Measurements from ENCODE around the gene MEIOSIN. TPM values are rescaled to one million over a fixed set of nuclear protein-coding genes. Genes with fewer than 3 reads are reported as not detected.
A peak's percentile ranks its signal among the peaks of the same experiment; 100 is the strongest.
"Not testable (repeated sequence)": the region's sequence is repeated elsewhere in the genome, so short reads cannot be mapped to it uniquely, and the experiment has no call there.

Gene MEIOSIN
- total RNA-seq, 2 experiments from 2014 or later, result not detected

DNA sequence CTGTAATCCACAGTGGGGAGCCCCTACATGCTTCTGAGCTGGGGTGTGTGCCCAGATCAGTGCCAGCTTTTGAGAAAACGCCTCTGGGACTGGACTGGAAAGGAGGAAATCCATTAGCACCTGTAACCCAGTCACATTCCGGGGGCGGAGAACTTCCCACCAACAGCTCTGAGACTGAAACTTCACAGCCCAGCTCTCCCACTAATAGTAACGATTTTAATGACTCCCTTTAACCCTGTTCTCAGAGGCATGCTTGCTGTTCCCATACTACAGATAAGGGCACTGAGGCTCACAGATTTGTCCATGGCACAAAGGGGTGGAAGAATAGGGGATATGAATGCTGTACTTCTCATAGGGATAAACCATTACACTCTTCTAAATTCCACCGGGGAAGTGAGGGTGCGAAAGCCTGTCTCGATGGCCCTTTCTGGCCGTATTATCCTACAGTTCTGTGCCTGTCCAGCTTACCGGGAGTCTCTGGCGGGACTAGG is 3.4 kb upstream of the MEIOSIN start:
- no peak for ATAC-seq
- ChIA-PET POLR2A (interaction anchor here (1.2 to 2.5 kb wide), 3 partner anchors 12 to 62 kb away, joined by 4 to 22 read pairs (median 5); partner anchors contain the start of gene SNRPD2), CTCF (interaction anchor here (1.3 to 2.5 kb wide), 4 partner anchors 12 to 49 kb away, joined by 3 to 25 read pairs (median 14); partner anchors contain the start of genes QPCTL and SNRPD2)
- DNase-seq, result no peak
- H3K9me3 Mint-ChIP-seq (ENCODE audit: insufficient read depth), result no peaks in the 10 kb centered on the region
- peak overlapping the region; percentile 88 for H3K27ac Mint-ChIP-seq
- peak overlapping the region; percentile 91 for H3K4me3 Mint-ChIP-seq
- peaks cover 26% of the 10 kb centered on the region for H3K4me1 Mint-ChIP-seq (ENCODE audit: low read depth)
- no peaks in the 10 kb centered on the region for H3K27me3 Mint-ChIP-seq (ENCODE audit: low read depth)
- no peaks in the 10 kb centered on the region for H3K36me3 Mint-ChIP-seq (ENCODE audit: low read depth)

DNA sequence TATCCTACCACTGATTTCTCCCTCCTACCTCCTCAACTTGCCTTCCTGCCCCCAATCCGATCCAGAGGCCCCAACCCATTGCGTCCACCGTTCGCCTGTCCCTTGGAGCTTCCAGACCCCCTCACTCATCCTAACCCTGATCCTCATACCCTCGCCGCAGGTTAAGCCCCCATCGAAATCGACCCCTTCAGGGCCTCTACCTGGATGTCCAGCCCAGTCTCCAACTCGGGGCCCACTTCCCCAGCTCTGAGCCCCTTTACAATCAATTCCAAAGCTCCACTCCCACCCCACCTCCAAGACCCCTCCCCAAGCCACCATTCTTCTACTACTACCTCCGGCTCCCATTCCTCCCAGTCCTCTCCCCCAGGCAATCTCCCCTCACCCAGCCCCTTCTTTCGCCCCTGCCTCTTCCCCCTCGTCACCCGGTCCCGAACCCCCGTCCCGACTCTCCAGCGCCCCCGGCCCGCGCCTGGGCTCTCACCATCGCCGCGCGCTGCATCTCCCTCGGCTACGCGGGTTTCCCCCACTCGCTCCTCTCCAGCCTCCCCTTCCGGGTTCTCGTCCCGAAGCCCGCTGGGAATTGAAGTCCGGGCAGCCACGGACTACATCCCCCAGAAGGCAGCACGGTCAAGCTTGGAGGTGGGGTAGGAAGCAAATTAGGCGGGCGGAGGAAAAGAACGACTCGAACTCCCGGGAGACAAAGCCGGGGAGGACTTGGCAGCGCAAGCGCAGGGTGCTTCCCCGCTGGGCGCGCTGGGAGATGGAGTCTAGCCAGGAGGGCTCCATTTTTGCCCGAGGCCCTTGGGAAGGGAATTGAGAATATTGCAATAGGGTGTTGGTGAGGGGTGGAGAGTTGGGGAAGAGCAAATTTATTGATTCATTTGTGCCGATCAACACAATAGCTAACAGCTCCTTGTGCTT is 2.6 kb upstream of the MEIOSIN start, which contains the start of gene FBXO46:
FBXO46 (minus strand) TSS at position 529 of the 921 bp plus-strand sequence. CDS start 17,401 bp downstream, outside the sequence.
- no peaks in the 10 kb centered on the region for H3K27me3 Mint-ChIP-seq (ENCODE audit: low read depth)
- peak within 1 kb of the TSS; percentile 88 for H3K27ac Mint-ChIP-seq
- H3K9me3 Mint-ChIP-seq (ENCODE audit: insufficient read depth), result no peaks in the 10 kb centered on the region
- ATAC-seq (peak; percentile 99), DNase-seq (peak; percentile 97)
- peak within 1 kb of the TSS; percentile 91 for H3K4me3 Mint-ChIP-seq
- peaks cover 26% of the 10 kb centered on the region for H3K4me1 Mint-ChIP-seq (ENCODE audit: low read depth)
- no peaks in the 10 kb centered on the region for H3K36me3 Mint-ChIP-seq (ENCODE audit: low read depth)
- ChIA-PET CTCF (interaction anchor here (0.9 to 2.5 kb wide), 8 partner anchors 10 to 86 kb away, joined by 3 to 25 read pairs (median 4); partner anchors contain the start of genes QPCTL and SNRPD2), POLR2A (interaction anchor here (1.2 to 2.5 kb wide), 5 partner anchors 10 to 61 kb away, joined by 3 to 22 read pairs (median 4); partner anchors contain the start of gene SNRPD2)

DNA sequence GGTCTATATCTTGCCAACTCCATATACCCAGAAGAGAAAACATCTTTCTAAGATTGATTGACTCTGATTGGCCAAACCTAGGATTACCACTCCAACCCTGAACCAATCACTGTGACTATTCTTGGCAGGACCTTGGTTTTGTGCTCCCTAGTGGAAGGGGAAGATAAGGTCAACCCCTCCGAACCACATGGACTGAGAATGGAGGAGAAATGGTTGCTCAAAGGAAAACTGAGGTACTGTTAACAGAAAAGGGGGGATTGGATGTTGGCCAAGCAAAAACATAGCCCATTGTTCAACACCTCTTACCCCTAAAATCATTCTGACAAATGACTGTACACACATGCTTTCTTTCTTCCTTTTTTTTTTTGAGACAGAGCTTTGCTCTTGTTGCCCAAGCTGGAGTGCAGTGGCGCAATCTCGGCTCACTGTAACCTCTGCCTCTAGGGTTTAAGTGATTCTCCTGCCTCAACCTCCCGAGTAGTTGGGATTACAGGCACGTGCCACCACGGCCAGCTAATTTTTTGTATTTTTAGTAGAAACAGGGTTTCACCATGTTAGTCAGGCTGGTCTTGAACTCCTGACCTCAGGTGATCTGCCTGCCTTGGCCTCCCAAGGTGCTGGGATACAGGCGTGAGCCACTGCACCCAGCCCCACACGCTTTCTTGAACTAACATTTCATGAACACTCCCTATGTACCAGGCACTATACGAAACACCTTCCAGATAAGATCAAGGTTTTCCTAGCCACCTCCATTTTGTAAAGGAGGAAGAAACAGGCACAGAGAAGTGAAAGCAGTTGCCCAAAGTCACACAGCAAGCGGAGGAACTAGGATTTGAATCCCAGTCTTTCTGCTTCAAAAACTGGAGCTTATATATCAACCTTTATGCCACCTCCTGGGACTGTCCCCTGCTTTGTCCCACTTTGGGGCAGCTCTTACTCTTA is 6.5 kb downstream of the MEIOSIN start:
- Mint-ChIP-seq H3K27ac (no peak overlapping the region), H3K9me3 (ENCODE audit: insufficient read depth) (no peaks in the 10 kb centered on the region), H3K36me3 (ENCODE audit: low read depth) (no peaks in the 10 kb centered on the region), H3K27me3 (ENCODE audit: low read depth) (peaks cover 4% of the 10 kb centered on the region), H3K4me1 (ENCODE audit: low read depth) (no peaks in the 10 kb centered on the region), H3K4me3 (no peak overlapping the region)
- CTCF ChIA-PET, result interaction anchor here (0.7 to 1.3 kb wide), 3 partner anchors 9 to 59 kb away, joined by 3 read pairs; partner anchors contain the start of genes FBXO46 and SIX5
- POLR2A ChIA-PET, result no interaction called here
- DNase-seq (no peak), ATAC-seq (no peak)

DNA sequence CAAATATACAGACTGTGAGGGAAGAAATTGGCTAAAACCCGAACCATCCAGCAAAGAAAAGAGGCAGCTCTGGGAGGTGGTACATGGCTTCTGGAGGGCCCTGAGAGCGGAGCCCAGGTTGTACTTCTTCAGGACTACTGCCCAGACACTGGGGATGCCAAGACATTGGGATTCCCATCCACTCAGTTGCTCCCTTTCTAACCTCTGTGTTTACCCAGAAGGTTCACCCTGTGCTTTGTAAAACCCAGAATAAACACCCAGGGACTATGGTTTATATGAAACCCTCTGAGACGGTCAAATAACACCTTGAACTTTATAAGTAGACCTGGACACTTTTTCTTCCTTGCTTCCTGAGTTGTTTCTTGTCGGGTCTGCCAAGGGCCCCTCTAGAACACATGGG is 9.7 kb downstream of the MEIOSIN start:
- Mint-ChIP-seq H3K4me1 (ENCODE audit: low read depth) (no peaks in the 10 kb centered on the region), H3K27ac (no peak overlapping the region), H3K4me3 (no peak overlapping the region), H3K36me3 (ENCODE audit: low read depth) (no peaks in the 10 kb centered on the region), H3K9me3 (ENCODE audit: insufficient read depth) (no peaks in the 10 kb centered on the region), H3K27me3 (ENCODE audit: low read depth) (peaks cover 19% of the 10 kb centered on the region)
- ATAC-seq, result no peak
- DNase-seq, result no peak
- ChIA-PET POLR2A (no interaction called here), CTCF (interaction anchor here (1.5 kb wide), 1 partner anchor 27 kb away, joined by 4 read pairs; no protein-coding TSS in a partner anchor)

DNA sequence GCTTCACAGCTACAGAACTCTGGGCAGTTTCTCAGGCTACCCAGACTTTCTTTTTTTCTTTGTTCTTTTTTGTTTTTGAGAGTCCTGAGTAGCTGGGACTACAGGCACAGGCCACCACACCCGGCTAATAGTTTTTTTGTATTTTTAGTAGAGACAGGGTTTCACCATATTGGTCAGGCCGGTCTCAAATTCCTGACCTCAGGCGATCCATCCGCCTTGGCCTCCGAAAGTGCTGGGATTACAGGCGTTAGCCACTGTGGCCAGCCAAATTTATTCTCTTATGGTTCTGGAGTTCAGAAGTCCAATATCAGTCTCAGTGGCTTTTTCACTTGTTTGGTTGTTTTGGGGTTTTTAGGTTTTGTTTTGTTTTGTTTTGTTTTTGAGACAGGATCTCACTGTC is 12.4 kb downstream of the MEIOSIN start:
- CTCF ChIA-PET, result no interaction called here
- POLR2A ChIA-PET, result no interaction called here
- no peaks in the 10 kb centered on the region for H3K36me3 Mint-ChIP-seq (ENCODE audit: low read depth)
- no peak overlapping the region for H3K27ac Mint-ChIP-seq
- H3K27me3 Mint-ChIP-seq (ENCODE audit: low read depth), result peaks cover 19% of the 10 kb centered on the region
- no peaks in the 10 kb centered on the region for H3K4me1 Mint-ChIP-seq (ENCODE audit: low read depth)
- no peaks in the 10 kb centered on the region for H3K9me3 Mint-ChIP-seq (ENCODE audit: insufficient read depth)
- ATAC-seq, result no peak
- H3K4me3 Mint-ChIP-seq, result no peak overlapping the region
- no peak for DNase-seq

DNA sequence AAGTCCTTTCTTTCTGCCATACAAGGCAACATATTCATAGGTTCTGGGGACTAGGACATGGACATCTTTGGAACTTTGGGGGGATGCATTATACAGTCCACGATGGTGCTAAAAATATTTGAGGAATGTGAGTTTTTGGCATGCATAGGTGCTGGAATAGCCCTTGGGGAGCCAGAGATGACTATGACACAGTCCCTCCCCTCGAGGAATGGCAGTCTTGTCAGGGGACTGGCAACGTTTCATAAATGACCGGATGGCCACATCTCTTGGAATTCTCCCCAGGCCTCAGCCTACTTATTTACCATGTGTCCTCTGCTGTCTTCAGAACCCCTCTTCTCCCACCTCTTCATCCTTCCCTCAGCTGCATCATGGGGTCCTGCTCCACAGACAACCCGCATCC is 13.6 kb downstream of the MEIOSIN start:
- DNase-seq, result no peak
- POLR2A ChIA-PET, result no interaction called here
- Mint-ChIP-seq H3K36me3 (ENCODE audit: low read depth) (no peaks in the 10 kb centered on the region), H3K27me3 (ENCODE audit: low read depth) (peaks cover 19% of the 10 kb centered on the region), H3K27ac (no peak overlapping the region), H3K9me3 (ENCODE audit: insufficient read depth) (no peaks in the 10 kb centered on the region), H3K4me3 (no peak overlapping the region), H3K4me1 (ENCODE audit: low read depth) (no peaks in the 10 kb centered on the region)
- CTCF ChIA-PET, result no interaction called here
- no peak for ATAC-seq

DNA sequence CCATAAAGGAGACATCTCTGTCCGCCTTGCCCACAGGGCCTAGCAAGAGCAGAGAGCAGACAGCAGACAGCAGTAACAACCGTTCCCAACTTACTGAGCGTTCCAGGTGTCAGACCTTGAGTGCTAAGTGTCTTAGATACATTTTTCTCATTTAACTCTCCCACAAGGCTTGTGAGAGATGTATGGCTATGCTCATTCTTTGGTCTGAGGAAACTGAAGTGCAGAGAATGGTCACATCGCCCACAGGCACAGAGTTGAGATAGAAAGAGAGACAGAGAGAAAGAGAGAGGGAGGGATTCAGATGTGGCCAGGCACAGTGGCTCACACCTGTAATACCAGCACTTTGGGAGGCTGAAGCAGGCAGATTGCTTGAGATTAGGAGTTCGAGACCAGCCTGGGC is 14.3 kb downstream of the MEIOSIN start:
- Mint-ChIP-seq H3K27me3 (ENCODE audit: low read depth) (peaks cover 17% of the 10 kb centered on the region), H3K4me3 (no peak overlapping the region), H3K36me3 (ENCODE audit: low read depth) (no peaks in the 10 kb centered on the region), H3K9me3 (ENCODE audit: insufficient read depth) (no peaks in the 10 kb centered on the region), H3K4me1 (ENCODE audit: low read depth) (no peaks in the 10 kb centered on the region), H3K27ac (no peak overlapping the region)
- DNase-seq (no peak), ATAC-seq (no peak)
- POLR2A ChIA-PET, result no interaction called here
- CTCF ChIA-PET, result no interaction called here

DNA sequence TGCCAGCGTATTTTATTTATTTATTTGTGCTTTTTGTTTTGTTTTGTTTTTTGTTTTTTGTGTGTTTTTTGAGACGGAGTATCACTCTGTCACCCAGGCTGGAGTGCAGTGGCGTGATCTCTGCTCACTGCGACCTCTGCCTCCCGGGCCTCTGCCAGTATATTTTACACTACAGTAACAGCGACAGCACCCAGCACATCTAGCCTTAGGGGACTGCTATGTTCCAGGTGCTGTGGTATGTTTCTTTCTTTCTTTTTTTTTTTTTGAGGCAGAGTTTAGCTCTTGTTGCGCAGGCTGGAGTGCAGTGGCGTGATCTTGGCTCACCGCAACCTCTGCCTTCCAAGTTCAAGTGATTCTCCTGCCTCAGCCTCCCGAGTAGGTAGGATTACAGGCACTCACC is 18.2 kb downstream of the MEIOSIN start:
- H3K27me3 Mint-ChIP-seq (ENCODE audit: low read depth); H3K27ac Mint-ChIP-seq; H3K9me3 Mint-ChIP-seq (ENCODE audit: insufficient read depth); H3K4me1 Mint-ChIP-seq (ENCODE audit: low read depth); POLR2A ChIA-PET; DNase-seq; H3K36me3 Mint-ChIP-seq (ENCODE audit: low read depth); ATAC-seq; H3K4me3 Mint-ChIP-seq: not testable (repeated sequence)
- CTCF ChIA-PET, result interaction anchor here (0.9 kb wide), 1 partner anchor 17 kb away, joined by 4 read pairs; the partner anchor contains the start of gene SIX5

DNA sequence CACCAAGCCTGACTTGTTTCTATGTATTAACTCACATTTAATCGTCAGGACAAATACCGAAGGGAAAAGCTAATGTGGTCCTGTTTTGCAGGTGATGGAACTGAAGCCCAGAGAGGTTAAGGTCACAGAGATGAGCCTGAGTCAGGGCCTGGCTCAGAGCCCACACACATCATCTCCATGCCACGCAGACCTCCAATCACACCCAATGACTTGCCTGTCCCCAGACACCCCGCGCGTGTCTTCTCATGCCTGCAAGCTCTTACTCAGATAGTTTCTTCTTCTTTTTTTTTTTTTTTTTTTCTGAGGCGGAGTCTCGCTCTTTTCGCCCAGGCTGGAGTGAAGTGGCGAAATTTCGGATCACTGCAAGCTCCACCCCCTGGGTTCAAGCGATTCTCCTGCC is 19.4 kb downstream of the MEIOSIN start:
- H3K27me3 Mint-ChIP-seq (ENCODE audit: low read depth), result no peaks in the 10 kb centered on the region
- CTCF ChIA-PET, result interaction anchor here (0.8 to 0.9 kb wide), 2 partner anchors 16 to 21 kb away, joined by 4 read pairs; partner anchors contain the start of gene SIX5

DNA sequence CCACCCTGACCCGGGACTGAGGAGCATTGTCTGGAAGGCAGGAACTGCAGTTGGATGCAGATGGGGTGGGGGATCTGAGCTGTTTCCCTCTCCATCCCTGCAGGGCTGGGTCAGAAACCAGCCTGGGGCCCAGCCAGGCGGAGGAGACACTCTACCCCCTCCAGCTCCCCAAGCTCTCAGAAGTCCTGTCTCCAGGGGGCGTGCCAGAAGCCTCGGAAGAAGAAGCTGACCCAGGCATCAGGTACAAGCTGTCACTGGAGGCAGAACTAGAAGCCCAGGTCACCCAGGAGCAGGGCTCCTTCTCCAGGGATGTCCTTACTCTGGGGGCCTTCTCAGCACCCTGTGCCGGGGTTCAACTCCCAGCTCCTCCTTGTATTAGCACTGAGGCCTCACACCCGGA is 20.3 kb downstream of the MEIOSIN start:
- no peak for DNase-seq
- Mint-ChIP-seq H3K27me3 (ENCODE audit: low read depth) (no peaks in the 10 kb centered on the region), H3K36me3 (ENCODE audit: low read depth) (no peaks in the 10 kb centered on the region), H3K27ac (no peak overlapping the region), H3K4me1 (ENCODE audit: low read depth) (no peaks in the 10 kb centered on the region), H3K4me3 (no peak overlapping the region), H3K9me3 (ENCODE audit: insufficient read depth) (no peaks in the 10 kb centered on the region)
- ChIA-PET POLR2A (interaction anchor here (2.7 kb wide), 1 partner anchor 15 kb away, joined by 6 read pairs; the partner anchor contains the start of gene SIX5), CTCF (interaction anchor here (0.7 kb wide), 1 partner anchor 15 kb away, joined by 3 read pairs; the partner anchor contains the start of gene SIX5)
- ATAC-seq, result no peak

More for the DNA sequence above, 19.4 kb downstream of the MEIOSIN start:
- H3K36me3 Mint-ChIP-seq (ENCODE audit: low read depth), result no peaks in the 10 kb centered on the region
- H3K9me3 Mint-ChIP-seq (ENCODE audit: insufficient read depth), result no peaks in the 10 kb centered on the region
- ATAC-seq (no peak), DNase-seq (no peak)
- H3K27ac Mint-ChIP-seq, result no peak overlapping the region
- POLR2A ChIA-PET, result no interaction called here
- H3K4me3 Mint-ChIP-seq, result no peak overlapping the region
- H3K4me1 Mint-ChIP-seq (ENCODE audit: low read depth), result no peaks in the 10 kb centered on the region

DNA sequence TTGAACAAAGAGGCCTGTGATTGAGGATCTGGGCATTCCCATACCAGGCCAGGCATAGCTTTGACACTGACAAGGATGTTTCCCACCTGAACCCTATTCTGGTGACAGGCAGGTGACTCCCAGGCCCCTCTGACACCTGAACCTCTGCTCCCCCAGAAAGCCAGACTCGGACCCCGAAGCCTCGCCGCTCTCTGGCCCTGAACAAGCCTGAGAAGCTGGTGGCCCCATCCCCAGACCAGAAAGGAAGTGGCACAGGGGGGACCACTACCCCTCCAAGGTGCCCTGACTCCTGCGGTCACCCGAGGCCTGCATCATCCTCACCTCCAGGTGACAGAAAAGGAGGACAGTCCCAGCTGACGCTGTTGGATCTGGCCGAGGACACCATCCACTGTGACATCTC is 21.1 kb downstream of the MEIOSIN start:
- Mint-ChIP-seq H3K27ac (no peak overlapping the region), H3K27me3 (ENCODE audit: low read depth) (no peaks in the 10 kb centered on the region), H3K4me3 (no peak overlapping the region), H3K4me1 (ENCODE audit: low read depth) (no peaks in the 10 kb centered on the region), H3K36me3 (ENCODE audit: low read depth) (no peaks in the 10 kb centered on the region), H3K9me3 (ENCODE audit: insufficient read depth) (no peaks in the 10 kb centered on the region)
- no peak for ATAC-seq
- CTCF ChIA-PET, result interaction anchor here (1.5 kb wide), 1 partner anchor 129 kb away, joined by 4 read pairs; no protein-coding TSS in a partner anchor
- POLR2A ChIA-PET, result interaction anchor here (2.7 kb wide), 1 partner anchor 15 kb away, joined by 6 read pairs; the partner anchor contains the start of gene SIX5
- DNase-seq, result no peak
